Measurements from ENCODE around the gene CHST5.
"Not testable (repeated sequence)": the region's sequence is repeated elsewhere in the genome, so short reads cannot be mapped to it uniquely, and the experiment has no call there.

Gene CHST5

DNA sequence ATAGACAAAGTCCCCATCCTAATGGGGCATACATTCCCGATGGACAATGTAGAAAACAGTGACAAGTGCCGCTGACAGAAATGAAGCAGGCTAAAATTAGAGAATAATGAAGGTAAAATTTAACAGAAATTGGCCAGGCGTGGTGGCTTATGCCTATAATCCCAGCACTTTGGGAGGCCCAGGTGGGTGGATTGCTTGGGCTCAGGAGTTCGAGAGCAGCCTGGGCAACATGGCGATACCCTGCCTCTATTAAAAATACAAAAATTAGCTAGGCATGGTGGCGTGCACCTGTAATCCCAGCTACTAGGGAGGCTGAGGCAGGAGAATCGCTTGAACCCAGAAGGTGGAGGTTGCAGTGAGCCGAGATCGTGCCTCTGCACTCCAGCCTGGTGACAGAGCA, 12.5 kb upstream of the CHST5 start:
- not testable (repeated sequence) for DNase-seq

GRCh38 chr16:75546293-75546692, 10.4 kb upstream of the CHST5 start:
- DNase-seq = no peak

DNA sequence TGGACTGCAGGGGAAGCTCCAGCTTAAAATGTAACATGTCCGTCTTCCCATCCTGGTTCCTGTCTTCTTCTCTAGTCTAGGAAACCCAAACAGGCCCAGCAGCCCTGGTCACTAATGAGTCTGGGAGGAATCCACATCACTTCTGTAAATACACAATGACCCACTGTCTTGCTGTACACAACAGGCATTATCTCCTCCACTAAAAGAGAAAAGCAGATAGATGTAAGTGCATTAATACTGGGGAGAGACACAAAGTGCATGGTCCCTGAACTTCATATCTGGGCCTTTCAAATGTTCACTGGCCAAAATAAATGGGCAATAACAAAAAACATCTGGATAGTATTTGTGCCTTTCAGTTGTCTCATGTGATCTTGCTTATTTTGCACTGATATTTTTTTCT, 10.0 kb upstream of the CHST5 start:
- DNase-seq = not testable (repeated sequence)

DNA sequence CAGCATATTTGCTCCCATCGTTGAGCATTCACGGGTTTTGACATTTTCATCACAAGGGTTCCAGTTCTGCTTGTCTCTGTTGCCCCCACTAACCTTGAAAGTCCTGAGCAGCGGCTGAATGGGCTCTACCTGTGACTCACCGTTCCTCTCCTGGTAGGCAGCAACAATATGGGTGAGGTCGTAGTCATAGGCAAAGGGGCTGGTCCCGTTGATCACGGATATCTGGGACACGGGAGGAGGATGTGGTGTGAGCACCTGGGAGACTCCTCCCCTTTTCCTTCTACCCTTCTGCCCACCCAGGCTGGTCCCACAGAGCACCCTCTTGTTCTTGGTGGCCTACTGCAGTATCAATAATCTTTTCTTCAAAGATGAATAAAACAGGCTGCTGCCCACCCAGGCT, 6.6 kb upstream of the CHST5 start:
- not testable (repeated sequence) for DNase-seq

GRCh38 chr16:75541236-75541635, 5.3 kb upstream of the CHST5 start:
- no peak for DNase-seq

DNA sequence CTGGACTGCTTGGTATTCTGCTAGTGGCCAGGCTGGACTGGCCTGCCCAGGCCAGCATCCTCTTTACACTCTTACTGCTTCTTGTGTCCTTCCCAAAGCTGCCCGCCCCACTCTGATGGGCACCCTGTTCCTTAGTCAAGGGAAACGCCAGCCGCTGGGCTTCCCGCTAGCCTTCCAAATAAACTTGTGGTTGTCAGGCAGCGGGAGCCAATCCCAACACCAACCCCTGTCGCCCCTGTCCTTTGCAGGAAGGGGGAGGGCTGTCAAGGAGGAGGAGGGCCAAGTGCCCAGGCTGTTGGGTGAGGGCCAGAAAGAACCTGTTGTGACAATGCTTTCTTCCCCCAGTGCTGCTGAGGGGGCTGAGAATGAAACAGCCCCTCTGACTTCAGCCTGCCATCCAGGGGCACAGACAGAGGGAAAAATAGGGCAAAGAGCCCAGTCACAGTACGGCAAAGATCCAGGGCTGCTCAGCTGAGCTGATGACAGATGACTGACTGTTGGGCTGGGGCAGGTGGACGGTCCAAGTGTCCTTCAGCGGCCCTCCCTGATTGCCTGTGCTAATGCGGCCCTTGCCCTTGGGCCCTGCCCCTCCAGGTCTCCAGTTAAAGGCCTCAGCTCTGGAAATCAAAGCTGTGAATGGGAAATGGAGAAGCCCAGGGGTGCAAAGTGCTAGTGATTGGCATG, 3.1 kb upstream of the CHST5 start:
- DNase-seq = not testable (repeated sequence)

DNA sequence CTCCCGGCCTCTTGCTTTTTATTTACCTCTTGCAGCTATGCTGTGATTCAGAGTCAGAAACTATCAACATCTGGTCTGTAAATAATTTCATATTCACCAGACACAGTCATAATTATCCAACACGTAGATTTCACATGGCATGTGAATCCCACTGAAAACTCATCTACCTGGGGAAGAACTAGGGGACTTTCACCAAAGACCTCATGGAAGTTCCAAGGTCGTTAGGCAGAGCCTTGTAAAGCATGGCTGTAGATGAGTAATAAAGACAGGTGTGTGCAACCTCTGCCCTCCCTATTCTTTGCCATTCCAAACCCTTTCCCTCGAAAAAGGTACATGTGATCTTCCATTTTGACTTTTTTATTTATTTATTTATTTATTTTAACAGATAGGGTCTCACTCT, 1.9 kb upstream of the CHST5 start:
- no peak for DNase-seq

- DNase-seq = no peak
Observed at GRCh38 chr16:75535211-75535843, 581 bp downstream of the CHST5 start.

DNA sequence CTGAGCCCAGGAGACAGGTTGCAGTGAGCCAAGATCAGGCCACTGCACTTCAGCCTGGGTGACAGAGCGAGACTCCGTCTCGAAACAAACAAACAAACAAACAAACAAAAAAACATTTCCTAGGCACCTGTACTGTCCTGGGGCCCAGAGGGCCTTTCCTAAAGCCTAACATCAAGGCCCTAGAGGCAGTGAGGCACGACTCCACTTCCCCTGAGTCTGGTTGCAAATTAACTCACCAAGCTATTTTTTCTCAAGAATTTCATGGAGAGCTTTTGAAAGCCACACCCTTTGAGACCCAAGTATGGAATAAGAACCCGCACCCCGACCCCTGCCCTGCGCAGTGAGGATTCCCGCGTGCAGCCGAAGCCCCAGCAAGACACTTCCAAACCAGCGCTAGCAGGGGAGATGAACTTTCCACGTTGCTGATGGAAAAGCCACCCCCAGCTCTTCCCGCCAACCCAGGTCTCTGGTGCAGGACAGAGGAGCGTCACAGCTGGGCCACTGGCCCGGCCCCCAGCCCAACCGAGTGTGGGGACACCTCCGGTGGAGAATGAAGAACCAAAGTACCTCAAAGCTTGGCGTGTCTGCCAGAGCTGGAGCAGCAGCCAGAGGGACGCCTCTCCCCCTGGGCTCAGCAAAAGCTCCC, 1.2 kb downstream of the CHST5 start:
- DNase-seq = no peak

DNA sequence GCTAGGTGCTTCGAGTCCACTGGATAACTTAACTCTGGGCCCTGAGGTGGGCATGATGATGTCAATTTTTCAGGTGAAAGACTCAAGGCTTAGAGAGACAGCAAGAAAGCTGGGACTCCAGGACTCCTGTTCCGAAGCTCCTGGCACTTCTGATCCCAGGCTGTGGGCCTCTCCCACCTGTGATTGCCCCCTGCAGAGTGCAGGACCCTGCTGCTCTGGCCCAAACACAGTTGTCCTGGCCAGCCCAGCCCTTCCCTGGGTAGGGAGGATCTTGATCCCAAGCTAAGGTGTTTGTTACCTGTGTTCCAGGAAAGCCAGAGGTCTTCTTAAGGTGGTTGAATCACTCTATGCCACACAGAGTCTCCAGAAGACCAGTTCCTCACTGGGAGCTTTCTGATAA, 3.1 kb downstream of the CHST5 start:
- DNase-seq = no peak

DNA sequence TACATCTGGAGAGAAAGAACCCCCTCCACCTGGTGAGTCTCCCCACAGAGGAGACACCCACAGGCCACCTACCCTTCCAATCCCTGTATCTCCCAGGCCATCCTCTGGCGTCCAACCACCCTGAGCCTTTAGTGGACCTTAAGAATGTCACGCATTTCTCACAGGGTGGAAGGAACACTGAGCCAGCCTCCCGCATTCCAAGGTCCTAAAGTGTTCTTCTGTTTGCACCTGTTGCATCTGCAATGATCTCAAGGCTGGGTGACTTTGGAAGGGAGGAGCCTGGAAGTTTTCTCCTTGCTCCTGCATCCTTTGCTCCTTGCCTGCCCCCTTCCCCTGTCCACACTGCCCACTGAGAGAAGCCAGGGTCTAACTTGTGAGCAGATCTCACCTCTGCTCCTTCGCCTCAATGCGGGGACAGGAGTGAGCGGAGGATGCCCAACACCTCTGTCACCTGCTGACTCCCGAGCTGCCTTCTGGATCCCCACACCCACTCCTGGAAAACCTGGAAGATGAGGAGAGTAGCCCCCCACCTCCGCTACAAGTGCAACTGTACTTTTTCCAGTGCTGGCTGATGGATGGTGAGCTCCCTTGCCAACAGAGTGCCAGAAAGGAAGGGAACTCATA, 3.7 kb downstream of the CHST5 start:
- DNase-seq = no peak

DNA sequence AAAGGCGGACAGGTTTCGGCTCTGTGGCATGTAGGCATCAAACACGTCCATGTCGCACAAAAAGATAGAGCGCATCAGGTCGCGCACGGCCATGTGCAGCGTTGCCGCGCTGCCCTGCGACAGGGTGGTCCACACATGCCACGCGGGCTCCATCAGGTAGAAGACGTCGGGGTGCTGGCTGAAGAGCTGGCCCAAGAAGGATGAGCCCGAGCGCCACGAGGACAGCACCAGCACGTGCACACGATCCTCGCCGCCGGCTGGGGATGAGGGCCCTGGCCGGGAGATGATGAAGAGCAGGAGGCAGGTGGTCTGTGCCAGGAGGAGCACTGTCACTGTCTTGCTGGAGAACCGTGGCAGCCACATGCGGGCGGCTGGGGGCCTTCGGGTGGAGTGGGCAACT, 5.9 kb downstream of the CHST5 start:
- no peak for DNase-seq

DNA sequence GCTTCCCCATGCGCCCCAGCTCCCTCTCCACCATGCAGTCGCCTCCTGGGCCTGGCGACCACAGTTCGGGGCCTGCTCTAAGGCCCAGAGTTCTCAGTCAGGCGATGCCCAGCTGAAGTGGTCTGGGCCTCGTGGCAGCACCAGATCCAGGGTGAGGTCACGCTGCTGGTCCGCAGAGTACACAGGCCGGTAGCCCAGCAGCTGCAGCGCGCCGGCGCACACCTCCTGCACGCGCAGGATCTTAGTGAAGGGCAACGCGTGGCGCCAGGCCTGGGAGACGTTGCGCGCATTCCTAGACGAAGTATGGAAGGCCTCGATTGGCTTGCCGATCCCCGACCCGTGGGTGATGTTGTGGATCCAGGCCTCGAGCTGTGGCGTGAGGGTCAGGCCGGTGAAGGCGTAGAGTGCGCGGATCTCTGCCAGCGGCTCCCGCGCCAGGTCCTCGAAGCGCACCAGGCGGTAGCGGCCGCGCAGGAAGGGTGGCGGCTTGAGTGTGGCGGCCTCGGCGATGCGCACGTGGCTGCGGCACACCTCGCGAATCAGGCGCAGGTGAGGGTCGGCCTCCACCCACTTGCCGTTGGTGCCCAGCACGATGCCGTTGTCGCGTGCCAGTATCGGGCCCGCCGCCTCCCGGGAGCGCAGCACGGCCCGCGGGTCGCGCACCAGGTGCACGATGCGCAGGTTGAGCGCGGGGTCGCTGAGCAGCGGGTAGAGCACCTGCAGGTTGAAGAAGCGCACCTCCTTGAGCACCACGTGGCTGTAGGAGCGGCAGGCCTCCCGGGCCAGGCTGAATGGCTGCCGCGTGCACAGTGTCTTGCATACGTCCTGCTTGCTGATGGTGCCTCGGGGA, 6.6 kb downstream of the CHST5 start:
- DNase-seq = no peak

DNA sequence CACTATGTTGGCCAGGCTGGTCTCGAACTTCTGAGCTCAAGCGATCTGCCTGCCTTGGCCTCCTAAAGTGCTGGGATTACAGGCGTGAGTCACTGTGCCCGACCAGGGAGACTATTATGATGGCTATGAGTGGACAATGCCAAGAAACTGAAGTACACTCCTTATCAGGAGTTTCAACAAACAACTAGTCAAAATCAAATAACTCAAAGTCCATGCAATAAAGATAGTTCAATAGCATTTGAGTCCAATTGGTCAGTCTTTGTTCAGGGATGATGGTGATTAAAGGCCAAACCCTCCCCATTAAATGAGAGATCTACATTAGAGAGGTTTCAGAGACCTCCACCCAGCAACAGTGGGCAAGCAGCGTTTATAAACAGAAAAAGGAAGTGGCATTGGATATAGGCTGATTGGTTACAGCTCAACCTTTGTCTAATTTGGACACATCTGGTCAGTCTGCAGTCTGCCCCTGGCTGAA, 8.0 kb downstream of the CHST5 start:
- DNase-seq = no peak

- DNase-seq = no peak
Observed at GRCh38 chr16:75526032-75526790, 9.7 kb downstream of the CHST5 start.

DNA sequence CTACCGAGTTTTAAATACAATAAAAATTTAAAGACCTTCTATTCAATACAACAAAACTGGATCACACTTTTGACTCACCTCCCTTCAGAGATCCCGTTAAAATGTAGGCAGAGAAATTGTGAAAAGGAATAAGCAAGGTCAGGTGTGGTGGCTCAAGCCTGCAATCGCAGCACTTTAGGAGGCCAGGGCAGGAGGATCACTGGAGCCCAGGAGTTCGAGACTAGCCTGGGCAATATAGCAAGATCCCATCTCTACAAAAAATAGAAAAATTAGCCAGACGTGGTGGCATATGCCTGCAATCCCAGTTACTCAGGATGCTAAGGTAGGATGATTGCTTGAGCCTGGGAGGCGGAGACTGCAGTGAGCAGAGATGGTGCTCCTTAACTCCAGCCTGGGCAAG, 16.7 kb downstream of the CHST5 start:
- DNase-seq = no peak

- DNase-seq = peak; percentile 16 to 18
Observed at GRCh38 chr16:75516189-75516966, 19.5 kb downstream of the CHST5 start.

DNA sequence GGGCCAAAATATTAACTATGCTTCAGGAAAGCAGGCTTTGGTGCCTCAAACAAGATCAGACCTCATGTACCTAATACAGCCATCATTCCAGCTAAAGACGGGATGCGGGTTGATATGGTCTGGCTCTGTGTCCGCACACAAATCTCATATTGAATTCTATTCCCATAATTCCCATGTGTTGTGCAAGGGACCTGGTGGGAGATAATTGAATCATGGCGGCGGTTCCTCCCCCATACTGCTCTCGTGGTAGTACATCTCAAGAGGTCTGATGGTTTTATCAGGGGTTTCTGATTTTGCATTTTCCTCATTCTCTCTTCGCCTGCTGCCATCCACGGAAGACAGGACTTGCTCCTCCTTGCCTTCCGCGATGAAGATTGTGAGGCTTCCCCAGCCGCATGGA, 21.6 kb downstream of the CHST5 start:
- no peak for DNase-seq

DNA sequence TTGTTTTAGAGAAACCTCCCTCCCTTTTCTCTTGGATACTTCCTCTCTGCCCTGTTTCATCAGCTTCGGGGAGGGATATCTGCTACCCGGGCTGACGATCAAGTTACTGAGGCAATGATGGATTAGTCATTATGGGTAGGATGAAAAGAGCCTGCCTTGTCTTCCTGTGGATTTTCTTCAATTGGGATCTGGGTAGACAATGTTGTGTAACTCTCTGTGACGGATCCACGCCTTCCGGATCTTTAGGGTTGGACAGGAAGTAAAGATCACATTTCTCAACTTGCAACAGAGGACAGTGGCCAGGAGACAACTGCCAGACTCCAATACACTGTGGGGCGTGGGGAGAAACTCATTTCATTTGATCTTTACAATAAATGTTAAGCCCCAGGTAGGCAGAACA, 29.3 kb downstream of the CHST5 start:
- no peak for DNase-seq

DNA sequence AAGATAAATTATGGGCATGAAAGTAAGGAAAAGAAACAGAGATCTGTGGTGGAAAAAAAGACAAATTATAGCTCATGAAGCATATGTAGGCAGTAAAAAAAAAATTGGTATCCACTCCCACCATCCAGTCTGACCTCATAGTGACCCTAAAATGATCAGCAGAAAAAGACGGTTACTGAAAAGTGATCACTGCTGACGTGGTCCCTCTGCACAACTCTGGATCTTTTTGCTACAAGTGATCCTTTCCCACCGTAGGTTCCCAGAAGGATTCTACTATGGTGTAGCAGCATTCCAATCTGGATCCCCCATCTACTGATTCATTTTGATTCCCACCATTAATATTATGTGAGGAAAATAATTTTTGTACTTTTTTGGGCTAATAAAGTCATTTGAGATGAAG, 29.8 kb downstream of the CHST5 start:
- no peak for DNase-seq

- no peak for DNase-seq
Observed at GRCh38 chr16:75503801-75504200, 32.1 kb downstream of the CHST5 start.
